ENCODE data around the gene TTC32. TPM values are rescaled to one million over a fixed set of nuclear protein-coding genes. Genes with fewer than 3 reads are reported as not detected.

TTC32 gene
- 10.1 and 12.2 TPM in 2 replicates for total RNA-seq

GRCh38 chr2:19901442-19902215 is at the start of gene TTC32:
Gene TTC32 (minus strand): TSS chr2:19901983. CDS start chr2:19901854, 129 bp downstream.

Other genes starting within 250 kb of the TTC32 start
- 21.6 and 25.1 TPM in 2 replicates for gene WDR35, start 88.1 kb upstream of the TTC32 start, total RNA-seq
- 2.3 and 3.5 TPM in 2 replicates for gene MATN3, start 110.7 kb upstream of the TTC32 start, total RNA-seq
- gene LAPTM4A, start 149.6 kb upstream of the TTC32 start, total RNA-seq: 96.1 and 111 TPM in 2 replicates

Measured in thoracic aorta endothelial cell (primary cell).